ENCODE results near the gene CWC25.
"Not testable (repeated sequence)": the region's sequence is repeated elsewhere in the genome, so short reads cannot be mapped to it uniquely, and the experiment has no call there.

CWC25 gene

GRCh38 chr17:38824899-38825761 is at the start of gene CWC25:
CWC25 (minus strand) TSS chr17:38825321; CDS start chr17:38825183, 138 bp downstream.
- peak; percentile 97 for DNase-seq (ENCODE audit: low spot score)

- DNase-seq (ENCODE audit: low spot score), result no peak
These were observed 48.7 kb upstream of the CWC25 start for GRCh38 chr17:38873640-38874380.

- no peak for DNase-seq (ENCODE audit: low spot score)
These were observed 47.7 kb upstream of the CWC25 start for GRCh38 chr17:38872671-38873385.

GRCh38 chr17:38872027-38872511 is 46.9 kb upstream of the CWC25 start:
- DNase-seq (ENCODE audit: low spot score), result peak; percentile 38

- peak; percentile 83 for DNase-seq (ENCODE audit: low spot score)
These were observed 46.3 kb upstream of the CWC25 start for GRCh38 chr17:38871247-38872015.

GRCh38 chr17:38870259-38871165 is 45.4 kb upstream of the CWC25 start:
- DNase-seq (ENCODE audit: low spot score), result peak; percentile 69

GRCh38 chr17:38869526-38870258 is 44.6 kb upstream of the CWC25 start, which contains the start of gene LASP1:
LASP1 (plus strand) TSS chr17:38870058; CDS start chr17:38870190, 132 bp downstream.
- DNase-seq (ENCODE audit: low spot score), result peak; percentile 90

GRCh38 chr17:38868817-38869525 is 43.9 kb upstream of the CWC25 start:
- peak; percentile 92 for DNase-seq (ENCODE audit: low spot score)

GRCh38 chr17:38867968-38868816 is 43.1 kb upstream of the CWC25 start:
- peak; percentile 40 for DNase-seq (ENCODE audit: low spot score)

- peak; percentile 85 for DNase-seq (ENCODE audit: low spot score)
These were observed 42.3 kb upstream of the CWC25 start for GRCh38 chr17:38867179-38867967.

GRCh38 chr17:38864636-38865398 is 39.7 kb upstream of the CWC25 start:
- no peak for DNase-seq (ENCODE audit: low spot score)

GRCh38 chr17:38861399-38861843 is 36.3 kb upstream of the CWC25 start:
- DNase-seq (ENCODE audit: low spot score), result peak; percentile 63

- DNase-seq (ENCODE audit: low spot score), result no peak
These were observed 32.1 kb upstream of the CWC25 start for GRCh38 chr17:38857271-38857670.

- DNase-seq (ENCODE audit: low spot score), result not testable (repeated sequence)
These were observed 30.1 kb upstream of the CWC25 start for GRCh38 chr17:38855101-38855714.

- peak; percentile 95 for DNase-seq (ENCODE audit: low spot score)
These were observed 28.4 kb upstream of the CWC25 start, which contains the start of gene RPL23 for GRCh38 chr17:38853292-38854219. RPL23 (minus strand) TSS chr17:38853721; CDS start chr17:38853710, 11 bp downstream.
